Aorta (tissue), 5 donors: ENCODE measurements around the gene DTX3L. TPM values are rescaled to one million over a fixed set of nuclear protein-coding genes. Genes with fewer than 3 reads are reported as not detected.
"Not testable (repeated sequence)": the region's sequence is repeated elsewhere in the genome, so short reads cannot be mapped to it uniquely, and the experiment has no call there.

ENCODE experiments used
- ATAC-seq: fragments of 200-7000 bp; cut with Tn5 transposase; one replicate; pipeline ENCODE4 v1.9.1; 2022; ENCODE audit warnings: moderate library complexity; ENCODE audit not compliant: low FRiP score
- DNase-seq, 2 donors: peaks; one replicate each; pipeline ENCODE4 v3.0.0-alpha.2; 2020
- H3K27ac ChIP-seq, 2 donors: one replicate each; pipeline ENCODE4 v1.5.1; 2013; ENCODE audit warnings: low read length in 2 of 2, mild to moderate bottlenecking in 2 of 2, moderate library complexity in 2 of 2, control low read depth in 1 of 2, inconsistent platforms in 1 of 2, low read depth in 1 of 2
- H3K27me3 ChIP-seq, 2 donors: one replicate each; pipeline ENCODE4 v1.6.1; 2013; ENCODE audit warnings: control low read depth in 1 of 2, low read length in 1 of 2, mild to moderate bottlenecking in 1 of 2, moderate library complexity in 1 of 2; ENCODE audit not compliant: insufficient read depth in 2 of 2, control insufficient read depth in 1 of 2
- H3K36me3 ChIP-seq, 2 donors: one replicate each; pipeline ENCODE4 v1.6.1; 2013; ENCODE audit warnings: control low read depth in 1 of 2, low read length in 1 of 2, mild to moderate bottlenecking in 1 of 2; ENCODE audit not compliant: insufficient read depth in 2 of 2, control insufficient read depth in 1 of 2
- H3K4me1 ChIP-seq, 2 donors: one replicate each; pipeline ENCODE4 v1.6.1; 2013; ENCODE audit warnings: low read length in 2 of 2, control low read depth in 1 of 2, mild to moderate bottlenecking in 1 of 2, moderate library complexity in 1 of 2; ENCODE audit not compliant: insufficient read depth in 2 of 2, control insufficient read depth in 1 of 2
- H3K4me3 ChIP-seq, 2 donors: one replicate each; pipeline ENCODE4 v1.5.1; 2013; ENCODE audit warnings: low read length in 2 of 2, control low read depth in 1 of 2, mild to moderate bottlenecking in 1 of 2
- H3K9me3 ChIP-seq: one replicate; pipeline ENCODE4 v1.6.1; 2013; ENCODE audit warnings: mild to moderate bottlenecking, low read length; ENCODE audit not compliant: control insufficient read depth
- WGBS, 2 donors: extraction: QIAGEN DNeasy Blood & Tissue Kit; methylation state at CpG; one replicate each; pipeline ENCODE4 v1.1.7; 2013; 5-methylcytosine and 5-hydroxymethylcytosine counted together
- intact Hi-C, 2 donors: fragments of 100-400 bp; cut with DNase I; formaldehyde crosslinking; loops; one replicate each; pipeline versions ENCODE4 v1.14.2 to v1.15.0; 2022
- polyA plus RNA-seq, 2 donors: library from polyadenylated mRNA; stranded (reverse); fragments of 200-250 nt; gene quantifications; one replicate each; pipeline ENCODE4 v1.2.3, GENCODE V29; 2013
- total RNA-seq, 2 donors: library from RNA; stranded (reverse); fragmentation: NEBNext Ultra II Directional; extraction: Animal tissue kit (Norgen Biotek cat#: 25700); gene quantifications; one replicate each; pipeline ENCODE4 v1.2.1, GENCODE V29; 2021
- donor health status: healthy with polysubstance abuse.
- donor health status: Bipolar disorder and iron deficiency.
- donor health status: DM: no; HTN: no; CAD: no.
- donor health status: DM: no; HTN: no; CAD: no.
- donor health status: DM: yes; HTN: yes; CAD: no.

DTX3L gene
- total and polyA plus RNA-seq, 4 donors: 5.5 to 33.3 (median 16.3) TPM

- Histone ChIP-seq H3K27ac (no peak overlapping the region), H3K9me3 (no peaks in the 10 kb centered on the region), H3K4me3 (no peak overlapping the region), H3K27me3 (no peaks in the 10 kb centered on the region), H3K36me3 (peaks cover 9 to 11% of the 10 kb centered on the region in 2 donors), H3K4me1 (no peaks in the 10 kb centered on the region)
- no peak for ATAC-seq
- intact Hi-C loops: no loop called here
- no peak for DNase-seq
- WGBS, 2 donors: 78 to 85% methylated on average over 6 of the region's 6 CpGs
Measured at GRCh38 chr3:122555275-122556071, 8.7 kb upstream of the DTX3L start.

GRCh38 chr3:122557356-122557755 is 6.8 kb upstream of the DTX3L start:
- Histone ChIP-seq H3K4me3 (no peak overlapping the region), H3K27ac (no peak overlapping the region), H3K4me1 (no peaks in the 10 kb centered on the region), H3K36me3 (peaks cover 7 to 11% of the 10 kb centered on the region in 2 donors), H3K9me3 (no peaks in the 10 kb centered on the region), H3K27me3 (no peaks in the 10 kb centered on the region)
- ATAC-seq: no peak
- WGBS, 2 donors: 91 to 94% methylated on average over 5 of the region's 5 CpGs
- no peak for DNase-seq
- intact Hi-C loops: no loop called here

DNA sequence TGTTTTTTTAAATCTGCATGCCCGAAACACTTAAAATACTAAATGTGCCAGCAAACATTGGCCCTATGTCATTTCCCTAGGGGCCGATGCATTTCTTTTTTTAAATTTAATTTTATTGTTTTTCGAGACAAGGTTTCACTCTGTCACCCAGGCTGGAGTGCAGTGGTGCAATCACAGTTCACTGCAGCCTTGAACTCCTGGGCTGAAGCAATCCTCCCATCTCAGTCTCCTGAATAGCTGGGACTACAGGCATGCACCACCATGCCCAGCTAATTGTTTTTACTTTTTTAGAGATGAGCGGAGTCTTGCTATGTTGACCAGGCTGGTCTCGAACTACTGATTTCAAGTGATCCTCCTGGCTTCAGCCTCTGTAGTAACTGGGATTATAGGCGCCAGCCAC is 5.5 kb upstream of the DTX3L start:
- no peak for ATAC-seq

GRCh38 chr3:122559906-122560305 is 4.2 kb upstream of the DTX3L start:
- Histone ChIP-seq H3K27me3 (no peaks in the 10 kb centered on the region), H3K4me3 (no peak overlapping the region), H3K27ac (no peak overlapping the region), H3K9me3 (no peaks in the 10 kb centered on the region), H3K4me1 (no peaks in the 10 kb centered on the region), H3K36me3 (peaks cover 4 to 9% of the 10 kb centered on the region in 2 donors)
- intact Hi-C loops: loop anchor here (1.0 to 5.0 kb wide), 2 partner anchors 119 to 122 kb away; partner anchors contain the start of gene PARP14 (in 1 of the 2)
- DNase-seq (no peak), ATAC-seq (no peak)
- WGBS, 2 donors: 87 to 88% methylated on average over 3 of the region's 3 CpGs

More for the DNA sequence above, 5.5 kb upstream of the DTX3L start:
- no peak overlapping the region for H3K4me3 ChIP-seq
- no peak overlapping the region for H3K27ac ChIP-seq
- intact Hi-C loops: no loop called here
- peaks cover 7 to 11% of the 10 kb centered on the region in 2 donors for H3K36me3 ChIP-seq
- DNase-seq: no peak
- no peaks in the 10 kb centered on the region for H3K4me1 ChIP-seq
- no peaks in the 10 kb centered on the region for H3K27me3 ChIP-seq
- WGBS, 2 donors: 59 to 66% methylated on average over 6 of the region's 6 CpGs
- H3K9me3 ChIP-seq: no peaks in the 10 kb centered on the region

- H3K27ac ChIP-seq: no peak overlapping the region
- DNase-seq (no peak), ATAC-seq (no peak)
Measured at GRCh38 chr3:122560680-122561079, 3.5 kb upstream of the DTX3L start.

DNA sequence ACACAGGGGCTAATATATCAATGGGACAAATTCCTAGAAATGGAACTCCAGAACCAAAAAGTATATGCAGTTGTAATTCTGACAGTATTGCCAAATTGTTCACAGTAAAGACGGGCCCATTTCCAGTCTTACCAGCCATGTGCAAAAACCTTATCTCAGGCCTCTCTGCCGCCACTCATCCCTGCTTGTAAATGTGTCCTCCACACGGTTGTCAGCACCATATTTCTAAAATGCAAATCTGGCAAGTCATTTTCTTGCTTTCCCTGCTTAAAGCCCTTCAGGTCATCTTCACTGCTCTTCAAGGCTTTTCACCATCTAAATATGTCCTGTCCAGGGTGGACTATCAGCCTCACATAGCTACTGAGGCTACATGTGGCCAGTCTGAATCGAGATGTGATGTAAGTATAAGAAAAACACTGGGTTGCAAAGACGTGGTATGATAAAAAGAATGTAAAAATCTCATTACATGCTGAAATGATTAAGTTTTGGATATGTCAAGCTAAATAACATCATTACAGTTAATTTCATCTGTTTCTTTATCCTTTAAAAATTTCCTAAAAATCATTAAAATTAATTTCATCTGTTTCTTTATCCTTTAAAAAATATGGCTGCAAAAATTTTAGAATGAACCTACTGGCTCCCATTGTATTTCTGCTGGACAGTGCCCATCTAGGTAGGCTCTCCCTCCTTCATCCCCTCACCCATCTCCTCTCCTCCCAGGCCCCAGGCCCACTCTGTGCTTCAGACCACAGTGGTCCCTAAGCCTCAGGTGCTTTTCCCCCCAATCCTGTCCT is 1.0 kb upstream of the DTX3L start:
- Histone ChIP-seq H3K27me3 (no peaks in the 10 kb centered on the region), H3K4me3 (peak overlapping the region; percentile 65 to 77), H3K27ac (peak overlapping the region; percentile 5 to 59), H3K4me1 (no peaks in the 10 kb centered on the region), H3K36me3 (peaks cover 3% of the 10 kb centered on the region in 2 donors), H3K9me3 (no peaks in the 10 kb centered on the region)
- ATAC-seq (no peak), DNase-seq (no peak)
- 58 to 61% methylated on average over 5 of the region's 5 CpGs for WGBS, 2 donors
- intact Hi-C loops: loop anchor here in 1 of 2 donors (5.0 kb wide), 1 partner anchor 119 kb away; the partner anchor contains the start of gene PARP14

More at GRCh38 chr3:122560680-122561079, 3.5 kb upstream of the DTX3L start:
- H3K36me3 ChIP-seq: peaks cover 4 to 7% of the 10 kb centered on the region in 2 donors
- intact Hi-C loops: loop anchor here (1.0 to 5.0 kb wide), 2 partner anchors 119 to 122 kb away; partner anchors contain the start of gene PARP14 (in 1 of the 2)
- H3K4me3 ChIP-seq: no peak overlapping the region
- H3K9me3 ChIP-seq: no peaks in the 10 kb centered on the region
- no peaks in the 10 kb centered on the region for H3K27me3 ChIP-seq
- 90% methylated on average over 1 of the region's 1 CpG for WGBS, 2 donors
- no peaks in the 10 kb centered on the region for H3K4me1 ChIP-seq

DNA sequence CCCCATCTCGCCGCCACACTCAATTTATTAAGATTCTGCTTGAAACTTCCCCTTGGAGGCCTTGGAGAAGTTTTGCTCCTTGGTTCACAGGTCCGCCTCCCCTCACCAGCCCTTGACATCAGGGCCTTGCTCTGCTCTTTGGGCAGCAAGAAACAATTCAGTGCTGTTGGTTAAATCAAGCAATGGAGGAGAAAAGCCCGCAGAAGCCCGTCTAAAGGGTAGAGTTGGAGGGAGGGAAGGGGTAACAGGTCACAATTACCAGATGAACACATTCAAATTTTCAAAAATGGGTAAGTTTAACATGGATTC is 467 bp upstream of the DTX3L start:
- no peaks in the 10 kb centered on the region for H3K4me1 ChIP-seq

DNA sequence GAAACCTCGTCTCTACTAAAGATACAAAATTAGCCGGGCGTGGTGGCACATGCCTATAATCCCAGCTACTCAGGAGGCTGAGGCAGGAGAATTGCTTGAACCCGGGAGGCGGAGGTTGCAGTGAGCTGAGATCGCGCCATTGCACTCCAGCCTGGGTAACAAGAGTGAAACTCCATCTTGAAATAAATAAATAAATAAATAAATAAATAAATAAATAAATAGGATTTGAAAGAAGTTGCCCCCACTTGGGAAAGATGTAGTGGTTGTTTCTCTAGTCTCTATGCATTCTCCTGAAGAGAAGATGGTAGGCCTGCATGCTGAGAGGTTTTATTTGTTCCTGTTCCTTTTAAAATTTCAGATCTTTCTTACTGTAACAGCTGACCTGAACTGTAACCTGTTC is 4.0 kb downstream of the DTX3L start:
- intact Hi-C loops, H3K27ac ChIP-seq: not testable (repeated sequence)
- WGBS, 2 donors: 98 to 100% methylated on average over 7 of the region's 7 CpGs

More for the DNA sequence above, 467 bp upstream of the DTX3L start:
- ATAC-seq (no peak), DNase-seq (peak in 1 of 2 donors; percentile 50)
- no peaks in the 10 kb centered on the region for H3K27me3 ChIP-seq
- H3K36me3 ChIP-seq: peaks cover 0 to 3% of the 10 kb centered on the region in 2 donors
- intact Hi-C loops: loop anchor here in 1 of 2 donors (5.0 kb wide), 1 partner anchor 119 kb away; the partner anchor contains the start of gene PARP14
- H3K27ac ChIP-seq: peak overlapping the region; percentile 5 to 59
- peak overlapping the region; percentile 65 to 77 for H3K4me3 ChIP-seq
- H3K9me3 ChIP-seq: no peaks in the 10 kb centered on the region
- 36% methylated on average over 5 of the region's 5 CpGs for WGBS, 2 donors

More for the DNA sequence above, 4.0 kb downstream of the DTX3L start:
- not testable (repeated sequence) for H3K4me1 ChIP-seq, DNase-seq, ATAC-seq, H3K36me3 ChIP-seq, H3K4me3 ChIP-seq, H3K27me3 ChIP-seq, H3K9me3 ChIP-seq
